ENCODE results near the gene XRCC1.

DNA sequence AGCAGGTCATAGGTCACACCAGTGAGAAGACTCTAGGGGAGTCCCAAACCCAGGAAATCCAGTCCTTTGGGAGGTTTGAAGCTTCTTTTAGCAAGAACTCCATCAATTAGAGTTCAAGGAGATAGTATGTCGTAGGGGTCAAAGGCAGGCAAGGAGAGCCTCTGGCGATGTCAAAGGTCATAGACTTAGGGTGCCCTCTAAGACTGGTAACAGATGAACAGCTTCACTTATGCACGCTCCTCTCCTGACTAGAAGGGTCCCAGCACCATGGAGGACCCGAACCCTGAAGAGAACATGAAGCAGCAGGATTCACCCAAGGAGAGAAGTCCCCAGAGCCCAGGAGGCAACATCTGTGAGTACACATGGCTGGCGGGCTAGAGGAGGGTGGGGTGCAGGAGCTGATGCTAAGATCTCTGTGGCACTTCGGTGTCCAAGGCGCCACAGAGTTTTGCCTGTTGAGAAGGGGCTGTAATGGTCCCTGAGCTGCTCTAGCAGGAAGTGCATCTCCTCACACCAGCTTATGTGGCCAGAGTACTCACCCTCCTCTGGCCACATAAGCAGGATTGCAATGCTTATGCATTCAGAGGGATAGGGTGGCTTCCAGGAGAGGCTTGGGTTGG is 21.6 kb upstream of the XRCC1 start:
- TF ChIP-seq CTCF (IDR thresholded peaks at IDR 0.05; ENCODE audit: insufficient read depth, low read length), result no peak
- no peak for TF ChIP-seq GABPA (IDR thresholded peaks at IDR 0.05; ENCODE audit: low read depth)
- TF ChIP-seq, protein P1, sequence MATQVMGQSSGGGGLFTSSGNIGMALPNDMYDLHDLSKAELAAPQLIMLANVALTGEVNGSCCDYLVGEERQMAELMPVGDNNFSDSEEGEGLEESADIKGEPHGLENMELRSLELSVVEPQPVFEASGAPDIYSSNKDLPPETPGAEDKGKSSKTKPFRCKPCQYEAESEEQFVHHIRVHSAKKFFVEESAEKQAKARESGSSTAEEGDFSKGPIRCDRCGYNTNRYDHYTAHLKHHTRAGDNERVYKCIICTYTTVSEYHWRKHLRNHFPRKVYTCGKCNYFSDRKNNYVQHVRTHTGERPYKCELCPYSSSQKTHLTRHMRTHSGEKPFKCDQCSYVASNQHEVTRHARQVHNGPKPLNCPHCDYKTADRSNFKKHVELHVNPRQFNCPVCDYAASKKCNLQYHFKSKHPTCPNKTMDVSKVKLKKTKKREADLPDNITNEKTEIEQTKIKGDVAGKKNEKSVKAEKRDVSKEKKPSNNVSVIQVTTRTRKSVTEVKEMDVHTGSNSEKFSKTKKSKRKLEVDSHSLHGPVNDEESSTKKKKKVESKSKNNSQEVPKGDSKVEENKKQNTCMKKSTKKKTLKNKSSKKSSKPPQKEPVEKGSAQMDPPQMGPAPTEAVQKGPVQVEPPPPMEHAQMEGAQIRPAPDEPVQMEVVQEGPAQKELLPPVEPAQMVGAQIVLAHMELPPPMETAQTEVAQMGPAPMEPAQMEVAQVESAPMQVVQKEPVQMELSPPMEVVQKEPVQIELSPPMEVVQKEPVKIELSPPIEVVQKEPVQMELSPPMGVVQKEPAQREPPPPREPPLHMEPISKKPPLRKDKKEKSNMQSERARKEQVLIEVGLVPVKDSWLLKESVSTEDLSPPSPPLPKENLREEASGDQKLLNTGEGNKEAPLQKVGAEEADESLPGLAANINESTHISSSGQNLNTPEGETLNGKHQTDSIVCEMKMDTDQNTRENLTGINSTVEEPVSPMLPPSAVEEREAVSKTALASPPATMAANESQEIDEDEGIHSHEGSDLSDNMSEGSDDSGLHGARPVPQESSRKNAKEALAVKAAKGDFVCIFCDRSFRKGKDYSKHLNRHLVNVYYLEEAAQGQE (IDR thresholded peaks at IDR 0.05; ENCODE audit: insufficient replicate concordance, low read depth), result no peak

Data from HL-60 (cell line).